DMS153 (cell line): Measurements from ENCODE around the gene OVOL2.

Source experiments
- DNase-seq: peaks from one replicate; lab custom pipeline; 2025; lab: John Stamatoyannopoulos, UW

The OVOL2 gene

DNA sequence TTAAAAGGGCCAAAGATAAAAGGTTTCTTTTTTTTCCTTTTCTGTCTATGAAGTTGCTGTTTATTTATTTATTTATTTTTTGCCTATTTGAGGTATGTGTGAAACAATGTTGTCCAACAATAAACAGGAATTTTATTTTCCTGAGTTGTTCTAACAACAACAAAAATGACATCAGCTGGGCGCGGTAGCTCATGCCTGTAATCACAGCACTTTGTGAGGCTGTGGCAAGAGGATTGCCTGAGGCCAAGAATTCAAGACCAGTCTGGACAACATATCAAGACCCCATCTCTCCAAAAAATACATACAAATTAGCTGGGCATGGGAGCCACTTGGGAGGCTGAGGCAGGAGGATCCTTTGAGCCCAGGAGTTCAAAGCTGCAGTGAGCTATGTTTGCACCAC, 44.8 kb downstream of the OVOL2 start:
- no peak for DNase-seq

- DNase-seq, result no peak
Measured at GRCh38 chr20:18011951-18012645, 45.6 kb downstream of the OVOL2 start.

DNA sequence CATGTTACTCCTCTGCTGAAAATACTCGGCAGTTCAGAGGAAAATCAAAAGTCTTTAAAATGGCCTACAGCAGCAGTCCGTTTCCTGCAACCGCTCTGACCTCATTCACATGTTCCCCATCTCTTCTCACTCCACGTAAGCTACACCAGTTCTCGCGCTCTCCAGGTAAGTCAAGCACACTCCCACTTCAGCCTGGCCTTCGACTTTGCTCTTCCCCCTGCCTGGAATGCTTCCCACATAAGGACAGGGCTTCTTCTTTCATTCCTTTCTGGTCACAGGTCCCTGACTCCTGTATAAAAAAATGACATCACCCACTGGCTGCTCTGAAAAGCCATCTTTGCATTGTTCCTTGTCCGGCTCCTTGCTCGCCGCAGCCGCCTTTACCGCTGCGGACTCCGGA, 46.2 kb downstream of the OVOL2 start:
- DNase-seq, result no peak

- no peak for DNase-seq
Measured at GRCh38 chr20:18009116-18009515, 48.6 kb downstream of the OVOL2 start.

DNA sequence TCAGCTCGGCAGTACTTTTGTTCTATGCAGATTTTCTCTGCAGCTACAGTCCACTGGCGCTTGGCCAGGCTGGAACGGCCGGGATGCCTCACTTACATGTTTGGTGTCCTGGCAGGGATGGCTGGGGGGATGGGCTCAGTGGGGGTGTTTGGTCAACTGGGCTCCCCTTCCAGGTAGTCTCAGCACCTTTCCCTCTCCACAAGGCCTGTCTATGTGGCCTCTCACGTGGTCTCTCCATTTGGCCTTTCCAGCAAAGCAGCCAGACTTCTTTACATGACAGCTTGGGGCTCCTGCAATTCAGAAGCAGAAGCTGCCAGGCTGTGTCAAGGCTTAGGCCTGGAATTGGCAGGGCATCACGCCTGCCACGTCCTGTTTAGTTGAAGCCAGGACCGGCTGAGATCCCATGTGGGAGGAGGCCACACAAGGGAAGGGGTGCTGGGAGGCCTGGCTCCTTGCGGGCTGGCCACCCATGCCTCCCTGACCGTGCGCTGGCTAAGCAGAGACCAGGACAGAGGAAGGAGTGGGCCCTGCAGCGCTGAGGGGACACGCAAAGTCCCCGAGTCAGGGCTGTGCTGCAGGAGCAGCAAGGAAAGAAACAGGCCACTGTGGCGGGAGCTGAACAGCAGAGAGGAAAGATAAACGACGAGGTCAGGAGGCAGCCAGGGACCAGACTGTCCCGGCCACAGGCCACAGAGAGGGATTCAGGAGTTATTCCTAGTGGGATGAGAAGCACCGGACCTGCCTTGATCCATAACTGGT, 50.0 kb downstream of the OVOL2 start:
- no peak for DNase-seq

DNA sequence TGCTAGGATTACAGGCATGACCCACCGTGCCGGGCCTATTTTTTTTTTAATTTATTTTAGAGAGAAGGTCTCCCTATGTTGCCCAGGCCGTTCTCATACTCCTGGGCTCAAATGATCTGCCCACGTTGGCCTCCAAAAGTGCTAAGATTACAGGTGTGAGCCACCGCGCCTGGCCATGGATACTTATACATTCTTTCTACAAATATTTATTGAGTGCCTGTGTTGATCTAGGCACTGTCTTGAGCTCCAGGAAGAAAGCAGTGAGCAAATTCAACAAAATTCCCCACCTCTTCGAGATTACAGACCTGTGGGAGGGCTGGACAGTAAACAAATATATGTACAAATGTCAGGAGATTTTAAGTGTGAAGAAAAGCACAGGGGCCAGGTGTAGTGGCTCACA, 51.0 kb downstream of the OVOL2 start:
- no peak for DNase-seq

DNA sequence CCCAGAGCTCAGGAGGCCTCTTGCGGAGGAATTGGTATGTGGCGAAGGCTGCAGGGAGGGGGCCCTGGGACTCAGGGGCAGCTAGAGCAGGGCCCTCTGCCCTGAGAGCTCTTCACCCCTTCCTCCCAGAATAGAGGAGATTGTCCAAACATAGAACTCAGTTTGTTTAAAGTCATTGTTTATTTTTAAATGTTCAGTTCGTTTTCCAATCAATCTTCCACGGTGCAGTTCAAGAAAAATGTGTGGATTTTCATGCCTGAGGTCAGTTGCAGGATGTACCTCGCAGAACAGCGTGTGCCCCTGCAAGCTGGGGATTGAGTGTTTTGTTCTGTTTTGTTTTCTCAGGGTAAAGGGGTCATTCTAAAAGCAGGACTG, 51.7 kb downstream of the OVOL2 start:
- DNase-seq, result no peak

GRCh38 chr20:18005170-18005989, 52.3 kb downstream of the OVOL2 start:
- no peak for DNase-seq

DNA sequence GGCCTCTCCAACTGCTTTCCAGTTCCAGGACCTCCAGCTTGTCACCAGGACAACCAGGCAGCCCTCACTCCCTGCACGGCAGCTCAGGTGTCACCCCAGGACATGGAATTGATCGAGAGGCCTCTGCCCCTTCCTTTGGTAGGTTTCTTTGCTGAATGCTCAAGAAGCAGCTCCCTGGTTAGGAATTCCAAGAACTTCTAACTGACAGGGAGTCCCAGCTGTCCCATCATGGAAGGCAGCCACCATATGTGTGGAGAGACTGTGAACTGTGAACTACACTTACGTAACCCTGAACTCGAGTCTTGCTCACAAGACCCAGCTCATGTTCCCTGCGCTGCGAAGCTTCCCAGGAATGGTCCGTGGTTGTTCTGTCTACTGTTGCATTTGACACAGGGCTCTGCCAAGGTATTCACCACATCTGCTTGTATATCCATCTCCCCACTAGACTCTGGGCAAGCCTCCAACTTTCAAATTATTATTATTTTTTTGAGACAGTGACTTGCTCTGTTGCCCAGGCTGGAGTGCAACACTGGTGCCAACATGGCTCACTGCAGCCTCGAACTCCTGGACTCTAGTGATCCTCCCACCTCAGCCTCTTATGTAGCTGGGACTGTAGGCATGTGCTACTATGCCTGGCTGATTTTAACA, 53.2 kb downstream of the OVOL2 start:
- no peak for DNase-seq

DNA sequence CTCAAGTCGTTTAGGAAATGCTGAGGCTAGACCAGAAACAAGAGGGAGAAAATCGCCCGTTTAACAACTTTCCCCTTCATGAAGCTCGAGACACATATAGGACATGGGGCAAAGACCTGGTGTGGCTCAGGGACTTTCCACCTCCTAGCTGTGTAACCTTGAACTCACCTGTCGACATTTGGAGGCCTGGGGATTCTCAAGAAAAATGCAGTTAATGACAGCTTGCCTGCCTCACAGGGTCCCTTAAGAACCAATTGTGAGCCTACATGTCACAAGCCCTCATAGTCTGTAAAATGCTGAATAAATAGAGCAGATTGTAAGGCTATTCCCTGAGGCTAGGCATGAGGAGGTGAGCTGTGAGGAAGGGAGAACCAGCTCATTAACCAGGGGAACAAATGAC, 53.8 kb downstream of the OVOL2 start:
- DNase-seq, result no peak

DNA sequence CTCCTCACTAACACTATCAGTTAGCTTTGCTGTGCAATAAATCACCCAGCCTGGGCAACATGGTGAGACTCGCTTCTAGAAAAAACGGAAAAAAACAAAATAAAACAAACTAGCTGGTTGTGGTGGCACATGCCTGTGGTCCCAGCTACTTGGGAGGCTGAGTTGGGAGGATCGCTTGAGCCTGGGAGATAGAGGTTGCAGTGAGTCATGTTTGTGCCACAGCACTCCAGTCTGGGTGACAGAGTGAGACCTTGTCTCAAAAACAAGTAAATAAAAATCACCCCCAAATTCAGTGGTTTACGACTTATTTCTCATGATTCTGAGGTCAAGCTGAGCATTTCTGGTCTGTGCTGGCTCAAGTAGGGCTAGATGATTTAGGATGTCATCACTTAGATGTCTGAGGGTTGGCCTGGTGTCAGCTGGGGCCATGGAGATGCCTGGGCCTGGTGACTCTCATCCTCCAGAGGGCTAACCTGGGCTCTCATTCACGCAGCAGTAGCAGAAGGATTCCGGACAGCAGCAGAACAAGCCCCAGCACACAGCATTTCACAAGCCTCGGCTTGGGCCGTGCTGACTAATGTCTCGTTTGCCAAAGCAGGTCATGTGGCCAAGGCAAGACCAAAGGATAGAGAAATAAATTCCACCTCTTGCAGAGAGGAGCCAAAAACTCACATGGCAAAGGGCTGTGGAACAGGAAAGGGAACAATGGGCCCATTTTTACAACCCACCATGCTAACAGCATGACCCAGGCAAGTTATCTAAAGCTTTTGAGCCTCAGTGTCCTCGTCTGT, 56.4 kb downstream of the OVOL2 start:
- no peak for DNase-seq

- no peak for DNase-seq
Measured at GRCh38 chr20:17999566-17999965, 58.1 kb downstream of the OVOL2 start.

DNA sequence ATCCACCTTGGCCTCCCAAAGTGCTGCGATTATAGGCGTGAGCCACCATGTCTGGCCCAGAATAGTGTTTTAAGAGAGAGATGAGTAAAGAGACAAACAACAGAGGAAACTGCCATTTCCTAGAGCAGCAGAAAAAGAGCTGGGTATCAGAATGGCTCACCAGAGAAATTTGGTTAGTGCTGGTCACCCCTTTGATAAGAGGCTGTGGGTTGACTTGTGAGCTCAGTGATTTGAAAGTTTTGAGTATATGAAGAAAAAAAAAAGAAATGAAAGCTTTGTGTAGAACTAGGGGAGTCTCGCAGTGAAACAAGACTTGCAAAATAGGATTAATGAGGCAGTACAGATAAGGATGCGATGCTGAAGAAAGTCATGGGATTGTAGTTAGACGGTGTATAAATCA, 59.3 kb downstream of the OVOL2 start:
- DNase-seq, result no peak

- no peak for DNase-seq
Measured at GRCh38 chr20:17995967-17996819, 61.5 kb downstream of the OVOL2 start.

- DNase-seq, result no peak
Measured at GRCh38 chr20:17993546-17993945, 64.2 kb downstream of the OVOL2 start.

DNA sequence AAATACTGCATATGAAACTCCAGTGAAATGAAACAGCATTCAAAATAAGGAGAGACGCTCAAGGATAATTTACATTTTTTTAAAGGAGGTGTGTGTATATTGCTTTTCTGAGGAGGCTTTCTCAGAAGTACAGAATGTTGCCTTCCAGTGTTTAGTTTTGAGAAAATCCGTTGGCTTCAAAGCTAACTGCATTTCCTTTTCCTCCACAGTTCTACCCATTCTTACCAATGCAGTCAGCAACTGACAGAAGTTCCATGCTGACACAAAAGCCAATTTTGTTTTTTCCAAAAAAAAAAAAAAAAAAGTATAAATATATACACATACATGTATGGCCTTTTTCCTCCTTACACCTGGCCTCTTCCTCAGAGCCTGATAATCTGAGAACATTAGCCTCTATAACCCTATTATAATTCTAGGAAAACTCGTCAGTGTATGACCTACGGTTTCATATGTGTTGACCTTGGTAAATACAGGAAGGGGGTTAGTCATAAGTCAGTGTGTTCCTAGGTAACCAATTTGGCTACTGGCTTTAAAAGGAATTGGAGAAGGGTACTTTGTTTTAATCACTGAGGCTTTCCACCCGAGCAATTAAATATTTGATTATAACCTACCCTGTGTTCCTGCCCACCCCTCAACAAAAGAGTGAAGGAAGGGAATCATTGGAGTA, 64.7 kb downstream of the OVOL2 start:
- no peak for DNase-seq

GRCh38 chr20:17992224-17992637, 65.5 kb downstream of the OVOL2 start:
- DNase-seq, result no peak

- DNase-seq, result no peak
Measured at GRCh38 chr20:17990278-17990972, 67.3 kb downstream of the OVOL2 start.

DNA sequence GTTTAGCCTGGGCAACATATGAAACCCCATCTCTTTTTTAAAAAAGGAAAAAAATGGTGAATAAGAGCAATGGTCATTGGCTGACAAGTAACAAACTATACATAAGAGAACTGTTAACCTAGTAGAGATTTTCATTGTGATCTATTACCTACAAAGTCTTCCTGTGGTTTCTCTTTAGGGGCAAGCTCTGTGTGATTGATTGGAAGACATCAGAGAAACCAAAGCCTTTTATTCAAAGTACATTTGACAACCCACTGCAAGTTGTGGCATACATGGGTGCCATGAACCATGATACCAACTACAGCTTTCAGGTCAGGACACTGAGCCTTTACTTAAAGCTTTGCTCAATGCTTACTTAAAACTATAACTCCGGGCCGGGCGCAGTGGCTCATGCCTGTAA, 69.7 kb downstream of the OVOL2 start:
- DNase-seq, result no peak
